ENCODE measurements around the gene TRIM43.
"Not testable (repeated sequence)": the region's sequence is repeated elsewhere in the genome, so short reads cannot be mapped to it uniquely, and the experiment has no call there.

The TRIM43 gene

GRCh38 chr2:95641787-95642186 is 50.0 kb downstream of the TRIM43 start:
- not testable (repeated sequence) for DNase-seq

- DNase-seq, result not testable (repeated sequence)
These were observed 50.6 kb downstream of the TRIM43 start for GRCh38 chr2:95642360-95642759.

GRCh38 chr2:95642951-95643350 is 51.1 kb downstream of the TRIM43 start:
- DNase-seq, result not testable (repeated sequence)

- DNase-seq, result not testable (repeated sequence)
These were observed 53.5 kb downstream of the TRIM43 start for GRCh38 chr2:95645312-95645711.

DNA sequence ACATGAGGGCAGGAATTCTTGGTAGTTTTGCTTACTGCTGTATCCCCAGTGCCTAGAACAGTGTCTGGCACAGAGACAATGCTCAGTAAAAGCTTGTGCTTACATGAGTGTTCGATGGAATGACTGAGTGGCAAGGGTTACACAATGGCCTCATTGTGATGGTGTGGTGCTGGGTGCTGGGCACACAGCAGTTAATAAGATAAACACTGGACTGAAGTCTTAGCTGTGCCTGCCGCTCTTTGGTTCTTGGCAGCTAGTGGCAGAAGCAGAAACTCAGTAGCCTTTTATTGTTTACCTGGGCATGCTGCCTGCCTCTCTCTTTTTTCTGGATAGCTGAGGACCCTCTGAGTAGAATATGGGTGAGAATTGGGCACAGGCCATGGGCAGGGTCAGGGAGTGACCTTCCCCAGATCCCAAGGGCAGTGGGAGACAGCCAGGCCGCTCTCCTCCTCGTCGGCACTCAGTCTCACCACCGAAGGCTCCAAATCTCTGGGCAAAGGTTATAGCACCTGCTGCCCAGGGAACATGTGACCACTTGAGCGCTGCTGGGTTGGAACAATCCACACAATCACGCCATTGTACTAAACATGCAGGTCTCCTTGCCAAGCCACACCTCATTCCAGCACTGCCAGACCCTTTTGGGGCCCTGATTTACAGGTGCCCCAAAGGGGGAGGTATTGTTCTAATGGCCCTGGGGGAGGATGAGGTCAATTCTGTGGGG is 54.6 kb downstream of the TRIM43 start:
- not testable (repeated sequence) for DNase-seq

DNA sequence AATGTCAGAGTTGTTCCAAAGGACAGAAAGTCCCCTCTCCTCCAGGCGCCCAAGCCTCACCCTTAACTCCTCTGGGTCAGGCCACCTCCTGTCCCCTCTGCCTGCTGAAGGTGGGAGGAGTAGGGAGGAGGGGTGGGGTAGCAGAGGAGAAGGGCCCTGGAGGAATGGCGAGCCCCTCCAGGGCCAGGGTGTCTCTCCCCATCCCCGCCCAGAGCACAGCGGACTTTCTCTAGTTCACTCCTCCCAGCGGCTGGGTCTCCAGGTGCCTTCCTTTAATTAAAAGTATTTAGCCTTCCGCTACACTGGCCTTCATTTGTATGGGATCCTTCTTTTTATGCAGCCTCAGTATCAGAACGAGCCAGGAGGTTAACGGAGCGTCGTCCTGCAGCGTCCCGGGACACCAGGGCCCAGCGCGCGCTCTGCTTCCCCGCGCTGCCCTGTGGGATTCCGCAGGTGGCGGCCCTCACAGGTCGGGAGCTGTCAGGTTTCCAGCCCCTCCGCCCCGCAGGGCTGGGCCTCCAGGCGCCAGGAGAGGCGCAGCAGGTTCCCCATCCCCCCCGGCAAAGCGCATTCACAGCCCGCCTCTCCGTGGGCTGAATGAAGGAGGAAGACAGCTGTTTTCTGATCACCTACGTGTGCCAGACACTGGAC is 57.2 kb downstream of the TRIM43 start:
- not testable (repeated sequence) for DNase-seq
